GM10847 (cell line): ENCODE results near the gene STRIT1.

ENCODE experiments used
- POLR2A ChIP-seq: IDR thresholded peaks from 2 replicates; pipeline ENCODE4 v1.6.1; 2011; ENCODE audit not compliant: insufficient read length; ENCODE audit errors: extremely low read depth

STRIT1 gene

DNA sequence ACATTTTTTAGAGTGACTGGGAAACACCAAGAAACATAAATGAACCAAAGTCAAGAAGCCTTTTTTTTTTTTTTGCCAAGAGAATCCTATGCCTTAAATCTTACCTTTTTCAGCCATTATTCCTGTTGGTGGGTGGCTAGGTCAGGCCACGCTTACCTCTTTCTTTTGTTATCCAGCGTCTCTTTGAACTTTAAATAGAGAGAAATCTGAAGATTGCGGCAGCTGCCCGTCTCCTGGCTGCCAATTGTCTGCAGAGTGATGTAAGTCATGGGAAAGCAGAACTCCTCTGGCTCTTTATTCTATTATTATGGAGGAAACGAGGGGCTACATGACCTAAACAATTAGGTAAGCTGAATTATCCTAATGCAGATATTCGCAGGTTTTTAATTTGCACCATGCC, at the start of gene STRIT1:
TSS of gene STRIT1 (minus strand) at position 168 of the 400 bp plus-strand sequence.
- no peak for TF ChIP-seq POLR2A

DNA sequence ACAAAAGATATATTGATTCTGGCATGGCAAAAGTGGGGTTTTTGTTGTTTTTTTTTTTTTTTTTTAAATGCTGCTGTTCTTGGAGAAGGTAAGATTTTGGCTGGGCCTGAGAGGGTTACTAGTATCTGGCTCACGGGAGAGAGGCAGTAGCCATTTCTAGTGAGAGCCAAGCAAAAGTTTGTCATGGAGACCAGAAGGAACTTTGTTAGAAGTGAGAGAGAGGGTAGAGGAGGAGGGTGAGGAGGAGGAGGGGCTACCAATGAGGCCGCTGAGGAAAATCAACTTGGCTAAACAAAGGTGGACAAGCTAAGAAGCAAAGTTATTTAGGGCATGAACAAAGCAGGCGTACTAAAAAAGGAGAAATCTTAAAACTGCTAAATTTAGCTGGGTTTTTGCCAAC, 48.9 kb upstream of the STRIT1 start:
- no peak for TF ChIP-seq POLR2A

DNA sequence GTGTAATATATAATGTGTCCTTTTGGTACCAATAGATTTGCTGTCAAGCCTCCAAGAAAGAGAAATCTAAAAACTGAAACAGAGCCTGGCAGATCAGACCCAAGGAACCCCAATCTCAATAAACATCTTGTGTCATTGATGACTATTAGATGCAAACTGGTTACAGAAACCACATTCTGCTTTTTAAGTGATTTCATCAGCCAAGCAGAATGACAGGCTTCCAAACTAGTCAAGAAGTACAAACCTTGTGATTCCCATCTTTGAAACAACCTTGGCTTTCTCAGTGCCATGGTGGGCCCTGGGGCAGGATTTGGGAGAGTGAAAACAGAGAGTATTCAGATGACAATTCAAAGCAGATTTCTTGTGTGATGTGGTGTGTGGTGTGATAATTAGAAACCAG, 45.6 kb upstream of the STRIT1 start:
- no peak for TF ChIP-seq POLR2A

DNA sequence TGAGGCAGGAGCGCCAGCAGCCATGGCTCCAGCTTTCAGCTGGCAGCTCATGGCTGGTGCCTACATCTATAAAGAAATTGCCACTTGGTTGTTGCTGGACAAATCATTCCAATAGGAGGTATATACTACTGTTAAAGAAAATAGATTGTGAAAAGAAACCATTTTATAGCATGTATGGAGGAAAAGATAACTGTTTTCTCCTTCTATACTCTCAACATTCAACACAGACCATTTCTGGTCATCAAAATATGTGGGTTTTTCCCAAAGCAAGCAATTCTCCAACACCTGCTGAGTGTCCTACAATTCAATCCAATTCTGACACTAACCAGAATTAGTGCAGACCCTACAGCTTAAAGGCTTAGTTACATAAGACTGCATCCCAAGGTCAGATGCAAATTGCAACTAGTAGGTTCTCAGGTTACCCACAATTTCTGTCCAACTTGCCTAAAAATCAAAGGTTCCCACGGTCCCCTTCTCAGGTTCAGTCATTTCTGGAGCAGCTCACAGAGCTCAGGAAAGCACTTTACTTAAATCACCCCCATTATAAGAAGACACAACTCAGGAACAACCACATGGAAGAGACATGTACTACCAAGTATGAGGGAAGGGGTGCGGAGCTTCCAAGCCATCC, 42.4 kb upstream of the STRIT1 start:
- TF ChIP-seq POLR2A, result no peak

DNA sequence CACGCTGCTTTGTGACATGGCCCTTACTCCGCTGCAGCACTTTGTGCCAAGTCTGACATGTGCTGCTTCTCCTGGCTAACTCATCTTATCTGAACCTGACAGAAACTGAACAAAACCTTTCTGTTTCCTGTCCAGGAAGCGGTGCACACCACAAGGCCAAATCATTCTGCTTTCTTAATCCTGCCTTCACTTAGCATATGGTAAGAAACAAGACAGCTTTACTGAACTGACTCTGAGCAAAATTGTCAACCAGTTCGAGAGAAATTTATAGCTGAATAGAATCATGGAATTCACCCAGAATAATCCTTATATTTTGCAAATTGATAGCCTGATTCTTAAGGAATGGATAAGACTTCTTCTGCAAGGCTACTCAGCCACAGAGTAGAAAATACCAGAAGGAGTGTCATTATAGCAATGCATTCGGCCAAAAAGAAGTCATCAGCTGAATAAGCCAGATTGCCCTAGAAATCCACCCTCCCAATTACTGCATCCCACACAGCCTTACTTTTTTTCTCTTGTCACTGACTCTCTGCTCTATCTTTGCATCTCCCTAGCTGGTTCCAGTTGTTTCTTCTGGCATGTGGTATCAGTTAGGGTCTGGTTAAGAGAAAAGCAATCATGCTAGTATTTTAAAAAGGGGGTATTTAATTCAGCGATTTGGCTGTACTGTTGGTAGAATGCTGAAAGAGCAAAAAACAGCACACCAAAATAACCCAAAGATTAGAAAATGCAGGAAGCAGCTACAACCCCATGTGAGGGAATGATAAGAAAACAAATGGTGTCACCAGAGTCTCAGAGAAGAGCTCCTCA, 41.6 kb upstream of the STRIT1 start:
- no peak for TF ChIP-seq POLR2A

DNA sequence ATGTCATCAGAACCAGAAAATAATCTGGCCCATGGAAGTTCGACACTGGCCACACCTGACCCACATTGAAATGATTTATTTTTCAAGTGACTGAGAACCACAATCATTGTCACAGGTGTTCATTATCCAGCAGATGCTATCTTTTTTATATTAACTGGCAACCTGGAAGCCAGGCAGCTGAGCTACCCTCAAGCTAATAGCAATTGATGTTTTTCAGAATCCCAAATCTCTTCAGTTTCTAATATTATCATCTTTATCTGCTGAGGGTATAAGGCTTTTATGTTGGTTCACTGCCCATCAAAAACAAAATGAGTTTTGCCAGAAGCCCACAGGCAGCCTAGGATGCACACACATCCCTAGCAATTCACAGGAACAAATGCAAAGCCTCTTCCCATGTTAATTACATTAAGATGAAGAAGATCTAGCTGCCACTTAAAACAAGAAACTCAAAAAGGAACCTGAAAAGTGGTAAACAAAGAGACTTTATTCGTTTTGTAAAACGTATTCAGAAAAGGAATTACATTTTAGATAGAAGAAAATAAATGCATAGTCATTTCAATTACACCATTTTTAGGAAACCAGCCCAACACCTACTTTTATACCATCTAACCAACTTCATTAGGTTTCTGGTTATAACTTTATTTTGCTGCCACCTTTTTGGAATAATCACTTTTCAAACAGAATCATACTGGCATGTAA, 40.9 kb upstream of the STRIT1 start:
- TF ChIP-seq POLR2A, result no peak

DNA sequence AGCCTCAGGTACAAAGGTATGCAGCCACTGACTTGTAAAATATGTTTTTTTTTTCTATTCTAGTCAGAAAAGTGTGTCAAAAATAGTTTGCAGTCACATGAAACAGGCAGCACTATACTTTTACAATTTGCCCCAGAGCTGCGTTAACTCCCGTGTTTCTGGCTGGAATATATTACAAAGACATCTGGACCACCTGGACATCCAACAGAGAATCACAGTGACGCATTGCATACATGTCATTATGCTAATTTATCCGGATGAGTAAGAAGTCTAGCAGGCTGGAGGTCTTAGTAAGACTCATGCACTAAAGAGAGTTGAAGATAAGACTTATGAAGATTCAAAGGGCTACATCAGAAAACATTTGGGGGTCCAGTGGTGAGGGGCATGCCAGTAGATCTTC, 39.2 kb upstream of the STRIT1 start:
- no peak for TF ChIP-seq POLR2A

DNA sequence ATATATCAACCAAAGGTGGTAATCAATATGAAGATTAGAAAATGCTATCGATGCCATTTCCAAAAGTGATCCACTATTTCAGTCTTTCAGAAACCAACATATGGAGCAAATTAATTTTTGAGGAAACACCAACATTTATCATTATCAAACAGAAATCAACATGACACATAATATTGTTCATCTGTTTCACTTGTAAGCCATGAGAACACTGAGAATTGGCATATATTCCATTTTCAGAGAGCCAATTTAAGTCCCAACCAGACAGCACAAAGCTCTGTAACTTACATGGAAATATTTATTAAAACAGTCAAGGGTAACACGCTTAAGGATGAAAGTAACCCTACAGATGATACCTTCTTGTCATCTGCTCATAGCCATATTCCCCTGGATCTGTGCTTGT, 37.6 kb upstream of the STRIT1 start:
- no peak for TF ChIP-seq POLR2A

DNA sequence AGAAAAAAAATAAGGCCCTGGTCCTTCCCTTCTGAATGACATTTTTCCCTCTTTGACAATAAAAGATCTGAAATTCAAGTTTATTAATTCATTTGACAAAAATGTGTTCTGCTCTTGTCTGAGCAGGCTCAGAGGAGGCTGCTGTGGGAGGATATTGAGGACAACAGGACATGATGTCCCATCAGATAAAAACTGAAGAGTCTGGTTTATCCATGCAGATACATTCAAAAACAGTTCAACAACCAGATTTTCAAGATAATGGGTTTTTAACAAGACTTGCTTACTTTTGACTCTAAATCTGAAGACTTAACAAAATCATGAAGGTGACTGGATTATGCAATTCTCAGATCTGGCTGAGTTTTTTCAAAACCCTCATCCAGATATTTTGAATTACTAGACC, 36.9 kb upstream of the STRIT1 start:
- TF ChIP-seq POLR2A, result no peak

DNA sequence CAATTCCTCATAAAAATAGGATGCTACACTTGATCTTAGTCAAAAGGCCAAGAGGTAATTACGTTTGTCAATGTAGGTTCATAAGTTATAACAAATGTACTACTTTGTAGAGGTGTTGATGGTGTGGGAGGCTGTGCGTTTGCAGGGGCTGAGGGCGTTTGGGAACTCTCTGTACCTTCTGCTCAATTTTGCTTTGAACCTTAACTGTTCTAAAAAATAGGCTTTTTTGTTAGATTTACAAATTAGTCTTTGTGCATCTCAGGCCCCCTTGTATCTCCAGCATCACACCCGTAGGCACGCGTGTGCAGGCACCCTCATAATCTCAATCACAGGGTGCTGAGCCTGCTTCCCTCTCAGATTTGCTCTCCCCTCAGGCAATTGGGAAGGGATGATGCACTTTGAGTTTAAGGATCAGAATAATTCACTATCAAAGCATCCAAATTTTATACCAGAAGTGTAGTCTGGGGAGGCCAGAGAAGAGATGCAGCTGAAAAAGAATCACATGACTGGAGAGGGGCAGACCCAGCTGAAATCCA, 36.1 kb upstream of the STRIT1 start:
- TF ChIP-seq POLR2A, result no peak

DNA sequence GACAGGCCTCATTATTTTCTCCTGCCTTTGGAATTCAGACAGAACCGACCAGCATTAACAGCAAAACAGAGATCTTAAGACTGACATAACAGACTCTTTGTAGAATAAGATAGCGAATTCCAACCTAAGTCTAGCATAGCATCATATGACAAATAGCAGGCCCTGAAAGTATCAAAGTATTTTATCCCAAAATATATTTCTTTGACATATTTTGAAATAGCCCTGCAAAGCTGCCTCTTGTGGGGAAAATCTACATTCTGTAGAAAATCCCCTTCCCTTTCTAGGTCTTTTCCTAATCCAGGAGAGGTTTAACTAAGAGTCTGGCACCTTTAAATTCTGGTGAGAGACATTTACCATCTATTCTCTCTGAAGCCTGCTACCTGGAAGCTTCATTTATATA, 34.4 kb upstream of the STRIT1 start:
- no peak for TF ChIP-seq POLR2A

DNA sequence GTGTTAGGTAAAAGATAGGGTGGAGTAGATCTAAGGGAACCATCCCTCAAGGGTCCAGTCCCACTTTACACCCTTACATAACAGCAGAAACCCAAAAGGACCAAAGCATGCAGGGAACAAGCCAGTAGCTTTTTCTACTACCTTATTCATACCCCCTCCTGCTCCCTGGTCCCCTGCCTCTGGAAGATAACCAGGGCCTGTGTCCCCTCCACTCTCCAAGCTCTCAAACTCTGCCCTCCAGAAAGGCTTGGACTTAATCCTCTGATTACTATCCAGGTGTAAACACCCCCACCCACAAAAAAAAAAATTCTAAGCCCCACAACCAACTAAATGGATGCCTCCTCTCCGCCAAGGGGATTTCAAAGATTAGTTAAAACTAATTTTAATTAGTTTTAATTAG, 33.9 kb upstream of the STRIT1 start:
- no peak for TF ChIP-seq POLR2A

DNA sequence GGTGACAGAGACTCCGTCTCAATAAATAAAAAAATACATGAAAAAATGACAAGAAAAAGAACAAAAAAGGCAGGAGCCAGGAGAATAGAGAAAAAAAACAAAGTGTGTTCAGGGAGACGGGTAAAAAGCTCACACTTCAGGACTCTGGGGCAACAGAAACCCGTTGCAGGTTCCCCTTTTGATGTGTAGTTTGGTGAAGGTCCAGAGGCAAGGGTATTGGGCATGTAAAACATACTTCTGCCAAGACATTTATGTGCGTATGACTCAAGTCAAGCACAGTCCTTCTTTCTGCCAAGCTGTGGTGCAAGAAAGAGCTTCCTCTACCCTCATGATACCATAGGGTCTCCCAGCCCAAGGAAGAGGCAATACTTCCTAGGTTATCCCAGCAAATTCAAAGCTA, 33.4 kb upstream of the STRIT1 start:
- TF ChIP-seq POLR2A, result no peak

DNA sequence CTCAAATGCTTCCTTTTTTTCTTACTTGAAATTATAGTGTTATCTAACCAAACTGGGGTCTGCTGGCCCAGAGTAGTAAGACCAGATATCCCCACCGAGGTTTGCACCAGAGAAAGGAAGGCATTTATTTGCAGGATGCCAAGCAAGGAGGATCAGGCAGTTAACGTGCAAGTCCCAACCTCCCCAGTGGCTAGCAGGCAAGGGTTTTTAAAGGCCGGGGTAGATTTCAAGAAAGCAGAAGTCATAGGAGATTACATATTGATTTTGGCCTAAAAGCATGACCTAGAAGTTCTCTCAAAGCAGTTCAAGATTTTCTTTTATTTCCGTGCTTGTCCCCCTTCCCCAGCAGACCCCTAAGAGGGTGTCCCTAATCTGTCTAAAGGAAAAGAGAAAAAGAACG, 32.8 kb upstream of the STRIT1 start:
- no peak for TF ChIP-seq POLR2A

DNA sequence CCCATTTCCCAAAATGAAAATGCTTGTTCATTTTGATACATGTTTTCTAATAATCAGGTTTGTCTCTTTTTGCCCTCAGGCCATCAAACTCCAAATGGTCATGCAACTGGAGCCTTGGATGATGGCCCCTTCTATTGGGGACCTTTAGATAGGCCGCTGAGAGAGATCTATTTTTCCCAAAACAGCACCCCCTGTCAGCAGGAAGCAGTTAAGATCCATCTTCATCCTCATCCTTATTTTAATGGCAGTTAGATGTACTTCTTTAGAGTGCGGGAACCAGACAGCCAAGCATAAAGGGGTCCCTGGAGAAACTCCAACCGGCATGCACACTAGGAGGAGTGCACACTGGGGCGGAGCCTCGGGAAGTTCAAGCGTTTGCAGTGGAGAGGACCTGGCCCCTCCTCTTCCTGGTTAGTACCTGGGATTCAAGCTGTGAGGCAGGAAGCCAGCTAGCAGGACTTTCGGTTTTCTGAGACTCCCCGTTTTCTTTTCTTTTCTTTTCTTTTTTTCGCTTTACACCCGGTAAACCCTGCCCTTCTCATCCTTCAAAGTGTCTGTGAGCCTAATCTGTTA, 31.9 kb upstream of the STRIT1 start:
- TF ChIP-seq POLR2A, result no peak

DNA sequence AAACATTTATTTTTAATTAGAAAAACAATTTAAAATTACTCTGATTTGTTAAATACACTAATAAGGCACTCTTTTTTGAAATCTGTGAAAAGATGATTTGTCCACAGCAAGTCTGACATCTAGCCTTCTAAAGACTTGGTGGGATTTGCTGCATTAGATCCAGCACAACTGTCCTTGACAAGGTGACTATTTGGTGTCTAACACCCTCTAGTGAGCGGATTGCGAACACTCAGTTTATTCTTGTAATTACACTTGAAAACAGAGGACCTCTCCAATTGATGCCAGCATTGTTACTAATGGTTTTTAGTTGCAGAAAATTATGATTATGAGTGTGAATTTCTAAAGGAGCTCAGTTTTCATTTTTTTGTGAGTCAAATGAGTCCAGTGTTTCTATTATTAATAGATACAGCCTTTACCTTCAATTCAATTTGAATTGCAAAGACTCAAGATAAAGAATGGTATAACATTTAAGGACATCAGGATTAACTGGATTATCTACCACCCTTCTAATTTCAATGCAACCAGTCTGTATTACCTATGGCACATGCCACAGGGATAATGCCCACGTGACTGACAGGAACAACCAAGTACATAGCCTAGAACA, 29.7 kb upstream of the STRIT1 start:
- no peak for TF ChIP-seq POLR2A

DNA sequence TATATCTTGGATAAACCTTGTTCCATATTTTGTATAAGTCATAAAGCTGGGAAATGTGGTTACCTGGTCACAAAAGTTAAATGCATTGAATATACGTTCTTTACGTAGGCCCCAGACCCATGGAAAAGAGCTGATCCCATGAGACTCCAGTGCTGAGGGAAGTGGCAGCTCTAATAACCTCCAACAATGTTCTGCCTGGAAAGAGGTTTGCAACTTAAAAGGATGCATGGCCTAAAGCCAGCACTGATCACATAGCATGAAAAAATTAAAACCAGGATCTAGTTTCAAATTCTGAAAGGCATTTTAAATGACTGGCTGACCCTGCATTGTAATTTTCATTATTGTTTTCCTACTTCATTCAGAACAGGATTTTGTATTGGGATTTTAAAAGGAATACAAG, 27.9 kb upstream of the STRIT1 start:
- no peak for TF ChIP-seq POLR2A
